Left ventricle myocardium superior (tissue), 1 donor: ENCODE data around the gene HBZ. TPM values are rescaled to one million over a fixed set of nuclear protein-coding genes. Genes with fewer than 3 reads are reported as not detected.
"Not testable (repeated sequence)": the region's sequence is repeated elsewhere in the genome, so short reads cannot be mapped to it uniquely, and the experiment has no call there.

Experiments used
- ATAC-seq: fragments of 200-7000 bp; cut with Tn5 transposase; one replicate; pipeline ENCODE4 v1.9.1; 2020; ENCODE audit warnings: mild to moderate bottlenecking, moderate library complexity
- DNase-seq: peaks from one replicate; pipeline ENCODE4 v3.0.0-alpha.2; 2020
- intact Hi-C: fragments of 100-400 bp; cut with micrococcal nuclease; formaldehyde crosslinking; loops from one replicate; pipeline ENCODE4 v1.11.0; 2022
- total RNA-seq: library from RNA; stranded (reverse); fragmentation: NEBNext Ultra II Directional; extraction: Animal tissue kit (Norgen Biotek cat#: 25700); gene quantifications from one replicate; pipeline ENCODE4 v1.2.1, GENCODE V29; 2021
- donor health status: DM: no; HTN: yes; CAD: no; lungs with severe emphysema.

Gene HBZ
- total RNA-seq, 1 donor from 2014 or later: not detected

DNA sequence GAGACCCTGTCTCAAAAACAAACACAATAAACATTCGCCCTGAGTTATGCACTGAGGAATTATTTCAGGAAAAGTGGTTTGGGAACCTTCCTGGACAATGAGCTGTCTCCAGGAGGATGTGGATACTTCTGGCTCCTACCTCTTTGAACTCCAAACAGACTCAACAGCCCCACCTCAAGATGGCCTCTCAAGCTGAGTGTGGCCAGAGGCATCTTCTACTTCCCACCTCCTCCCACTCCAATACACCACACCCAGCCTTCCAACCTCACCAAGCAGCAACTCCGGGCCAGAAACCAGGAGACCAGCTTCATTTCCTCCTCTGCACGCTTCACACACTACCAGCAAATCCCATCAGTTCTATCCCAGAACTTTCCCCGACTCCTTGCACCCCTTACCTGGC lies 39.4 kb downstream of the HBZ start:
- DNase-seq: no peak
- intact Hi-C loops: no loop called here

DNA sequence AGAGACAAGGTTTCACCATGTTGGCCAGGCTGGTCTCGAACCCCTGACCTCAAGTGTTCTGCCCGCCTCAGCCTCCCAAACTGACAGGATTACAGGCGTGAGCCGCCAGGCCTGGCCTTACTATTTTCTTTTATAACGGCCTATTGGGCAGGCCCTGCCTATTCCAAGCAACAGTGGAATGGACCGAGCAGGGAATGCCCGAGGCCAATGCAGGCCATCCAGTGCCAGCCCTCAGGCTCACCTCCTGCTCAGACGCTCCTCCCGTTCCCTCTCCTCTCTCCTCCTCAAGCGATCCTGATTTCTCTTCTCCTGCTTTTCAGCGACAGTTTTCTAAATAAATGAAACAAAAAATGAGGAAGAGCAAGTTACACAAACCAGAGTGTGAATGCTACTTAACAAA lies 40.2 kb downstream of the HBZ start:
- no peak for DNase-seq
- intact Hi-C loops: no loop called here
- ATAC-seq: no peak

More for the DNA sequence above, 39.4 kb downstream of the HBZ start:
- ATAC-seq: no peak

DNA sequence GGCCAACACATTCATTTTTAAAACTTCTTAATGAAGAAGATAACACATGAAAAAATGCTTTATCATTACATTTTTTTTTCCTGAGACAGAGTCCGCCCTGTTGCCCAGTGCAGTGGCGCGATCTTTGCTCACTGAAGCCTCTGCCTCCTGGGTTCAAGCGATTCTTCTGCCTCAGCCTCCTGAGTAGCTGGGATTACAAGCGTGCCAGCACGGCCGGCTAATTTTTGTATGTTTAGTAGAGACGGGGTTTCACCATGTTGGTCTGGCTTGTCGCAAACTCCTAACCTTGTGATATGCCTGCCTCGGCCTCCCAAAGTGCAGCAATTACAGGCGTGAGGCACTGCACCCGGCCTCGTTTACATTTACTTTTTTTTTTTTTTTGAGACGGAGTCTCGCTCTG lies 41.0 kb downstream of the HBZ start:
- intact Hi-C loops: no loop called here
- ATAC-seq: no peak

DNA sequence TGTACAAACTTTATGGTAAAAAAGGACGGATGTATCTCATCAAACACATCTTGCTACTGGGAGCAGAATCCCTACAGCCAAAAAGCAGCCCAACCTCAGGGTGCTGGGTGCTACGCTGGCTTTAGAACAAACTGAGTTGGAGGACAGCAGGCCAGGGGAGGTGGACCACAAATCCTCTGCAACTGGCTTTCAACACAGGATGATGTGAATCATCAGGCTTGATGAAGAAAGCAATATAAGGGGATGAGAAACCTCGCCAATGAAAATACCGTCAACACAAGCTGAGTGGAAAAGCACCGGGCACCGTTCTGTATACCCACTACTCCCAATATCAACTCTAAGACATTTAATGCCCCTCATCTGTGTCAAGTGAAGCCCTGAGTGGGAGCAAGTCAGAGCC lies 42.1 kb downstream of the HBZ start:
- ATAC-seq (no peak), DNase-seq (no peak)
- intact Hi-C loops: no loop called here

More for the DNA sequence above, 41.0 kb downstream of the HBZ start:
- DNase-seq: no peak

DNA sequence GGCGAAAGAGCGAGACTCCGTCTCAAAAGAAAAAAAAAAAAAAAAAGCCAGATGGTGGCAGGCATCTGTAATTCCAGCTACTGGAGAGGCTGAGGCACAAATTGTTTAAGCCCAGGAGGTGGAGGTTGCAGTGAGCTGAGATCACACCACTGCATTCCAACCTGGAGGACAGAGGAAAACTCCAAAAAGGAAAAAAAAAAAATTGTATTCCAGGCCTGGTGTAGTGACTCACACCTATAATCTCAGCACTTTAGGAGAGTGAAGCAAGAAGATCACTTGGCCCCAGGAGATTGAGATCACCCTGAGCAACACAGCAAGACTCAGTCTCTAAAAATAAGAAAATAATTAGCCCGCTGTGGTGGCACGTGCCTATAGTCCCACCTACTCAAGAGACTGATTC lies 47.9 kb downstream of the HBZ start:
- intact Hi-C loops: no loop called here
- no peak for ATAC-seq

DNA sequence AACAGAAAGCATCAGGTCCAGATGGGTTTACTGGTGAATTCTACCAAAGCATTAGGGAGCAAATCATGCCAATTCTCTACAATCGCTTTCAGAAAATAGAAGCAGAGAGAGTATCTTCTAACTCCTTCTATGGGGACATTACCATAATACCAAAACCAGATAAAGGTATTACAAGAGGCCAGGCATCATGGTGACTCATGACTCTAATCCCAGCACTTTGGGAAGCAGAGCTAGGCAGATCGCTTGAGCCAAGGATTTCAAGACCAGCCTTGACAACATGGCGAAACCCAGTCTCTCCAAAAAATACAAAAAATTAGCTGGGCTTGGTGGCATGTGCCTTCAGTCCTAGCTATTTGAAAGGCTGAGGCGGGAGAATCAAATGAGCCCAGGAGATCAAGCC lies 50.8 kb downstream of the HBZ start:
- DNase-seq (no peak), ATAC-seq (no peak)
- intact Hi-C loops: no loop called here

More for the DNA sequence above, 47.9 kb downstream of the HBZ start:
- DNase-seq: no peak

DNA sequence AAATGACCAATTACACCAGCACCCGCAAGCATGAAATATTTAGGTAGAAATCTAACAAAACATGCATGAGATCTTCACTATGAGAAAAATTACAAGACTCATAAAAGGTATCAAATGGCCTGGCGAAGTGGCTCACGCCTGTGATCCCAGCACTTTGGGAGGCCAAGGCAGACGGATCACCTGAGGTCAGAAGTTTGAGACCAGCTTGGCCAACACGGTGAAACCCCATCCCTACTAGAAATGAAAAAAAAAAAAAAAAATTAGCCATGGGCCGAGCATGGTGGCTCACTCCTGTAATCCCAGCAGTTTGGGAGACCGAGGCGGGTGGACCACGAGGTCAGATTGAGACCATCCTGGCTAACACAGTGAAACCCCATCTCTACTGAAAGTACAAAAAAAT lies 51.6 kb downstream of the HBZ start:
- intact Hi-C loops, ATAC-seq: not testable (repeated sequence)

More for the DNA sequence above, 51.6 kb downstream of the HBZ start:
- not testable (repeated sequence) for DNase-seq

Other genes starting within 250 kb of the HBZ start
- gene POLR3K, start 99.0 kb upstream of the HBZ start, total RNA-seq: 12.9 TPM
- gene SNRNP25, start 98.8 kb upstream of the HBZ start, total RNA-seq: 72.8 TPM
- 20.0 TPM for gene RHBDF1, start 80.0 kb upstream of the HBZ start, total RNA-seq
- gene MPG, start 74.4 kb upstream of the HBZ start, total RNA-seq: 31.2 TPM
- gene NPRL3, start 14.0 kb upstream of the HBZ start, total RNA-seq: 21.7 TPM
- not detected for gene HBM, start 13.3 kb downstream of the HBZ start, total RNA-seq
- gene HBA2, start 20.2 kb downstream of the HBZ start, total RNA-seq: 37.2 TPM
- gene HBA1, start 24.0 kb downstream of the HBZ start, total RNA-seq: 48.9 TPM
- gene HBQ1, start 27.8 kb downstream of the HBZ start, total RNA-seq: not detected
- 25.4 TPM for gene LUC7L, start 76.8 kb downstream of the HBZ start, total RNA-seq
- gene FAM234A, start 82.2 kb downstream of the HBZ start, total RNA-seq: 143 TPM
- 14.8 TPM for gene RGS11, start 123.3 kb downstream of the HBZ start, total RNA-seq
- 14.9 TPM for gene ARHGDIG, start 127.9 kb downstream of the HBZ start, total RNA-seq
- 2.6 TPM for gene PDIA2, start 130.5 kb downstream of the HBZ start, total RNA-seq
- gene AXIN1, start 200.1 kb downstream of the HBZ start, total RNA-seq: 14.4 TPM
- 77.2 TPM for gene MRPL28, start 217.9 kb downstream of the HBZ start, total RNA-seq
- gene PGAP6, start 229.3 kb downstream of the HBZ start, total RNA-seq: 34.2 TPM
- 89.2 TPM for gene NME4, start 244.6 kb downstream of the HBZ start, total RNA-seq
- 9.8 TPM for gene DECR2, start 249.2 kb downstream of the HBZ start, total RNA-seq